SJSA1 (cell line): ENCODE data around the gene FXYD4. TPM values are rescaled to one million over a fixed set of nuclear protein-coding genes. Genes with fewer than 3 reads are reported as not detected.
"Not testable (repeated sequence)": the region's sequence is repeated elsewhere in the genome, so short reads cannot be mapped to it uniquely, and the experiment has no call there.

Experiments used
- DNase-seq, 2 experiments: peaks; one replicate each; pipeline ENCODE4 v3.0.0-alpha.2; 2015 to 2020; ENCODE audit warnings: low spot score in 2 of 2, low read depth in 1 of 2
- H3K27ac ChIP-seq: fragments of 250-450 bp; sonication (Bioruptor Pico); 2 replicates; pipeline ENCODE4 v1.5.1; 2020; ENCODE audit warnings: mild to moderate bottlenecking, moderate library complexity
- H3K27me3 ChIP-seq: fragments of 250-450 bp; sonication (Bioruptor Pico); replicated peaks from 2 replicates; pipeline ENCODE4 v1.5.1; 2020; ENCODE audit warnings: mild to moderate bottlenecking, moderate library complexity
- H3K36me3 ChIP-seq: fragments of 250-450 bp; sonication (Bioruptor Pico); 2 replicates; pipeline ENCODE4 v1.5.1; 2020; ENCODE audit warnings: mild to moderate bottlenecking
- H3K4me1 ChIP-seq: fragments of 250-450 bp; sonication (Bioruptor Pico); replicated peaks from 2 replicates; pipeline ENCODE4 v1.6.1; 2021; ENCODE audit warnings: mild to moderate bottlenecking
- H3K4me3 ChIP-seq: fragments of 250-450 bp; sonication (Bioruptor Pico); 2 replicates; pipeline ENCODE4 v1.5.1; 2020; ENCODE audit warnings: mild to moderate bottlenecking
- H3K9me3 ChIP-seq: fragments of 250-450 bp; sonication (Bioruptor Pico); replicated peaks from 2 replicates; pipeline ENCODE4 v1.5.1; 2020; ENCODE audit warnings: mild to moderate bottlenecking
- total RNA-seq: library from RNA; depleted of rRNA; stranded (reverse); fragments of >200 nt; shearing (Covaris generic); gene quantifications from 2 replicates; pipeline ENCODE4 v1.2.3, GENCODE V29; 2014; rRNA removed

Gene FXYD4
- total RNA-seq, result not detected in 2 replicates

GRCh38 chr10:43371418-43371817 lies at the start of gene FXYD4:
Gene FXYD4, plus strand, starts transcription at chr10:43371636. Its CDS starts 2,111 bp downstream, at chr10:43373747.
- Histone ChIP-seq H3K27ac (no peak within 1 kb of the TSS), H3K4me3 (no peak within 1 kb of the TSS), H3K36me3 (no peaks in the 10 kb centered on the region), H3K27me3 (no peaks in the 10 kb centered on the region), H3K9me3 (no peaks in the 10 kb centered on the region), H3K4me1 (no peaks in the 10 kb centered on the region)
- DNase-seq, result no peak

DNA sequence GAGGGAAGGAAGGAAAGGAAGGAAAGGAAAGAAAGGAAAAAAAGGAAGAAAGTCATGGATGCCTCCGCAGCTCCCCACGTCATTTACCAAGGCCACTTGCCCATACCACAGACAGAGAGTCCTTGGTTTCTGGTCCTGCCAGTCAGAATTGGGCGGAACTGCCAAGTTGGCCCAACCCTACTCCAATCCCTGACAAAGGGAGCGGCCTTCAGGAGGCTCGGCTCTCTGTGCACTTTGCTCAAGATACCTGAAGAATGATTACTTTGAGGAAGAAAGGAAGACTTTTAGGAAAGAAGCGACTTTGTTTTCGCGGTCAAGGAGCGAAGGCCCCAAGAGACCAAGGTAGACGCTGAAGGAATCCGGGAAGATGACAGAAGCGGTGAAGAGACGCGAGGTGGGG lies 49.1 kb upstream of the FXYD4 start:
- H3K27ac ChIP-seq, result no peak overlapping the region
- no peaks in the 10 kb centered on the region for H3K36me3 ChIP-seq
- H3K4me3 ChIP-seq, result no peak overlapping the region
- no peaks in the 10 kb centered on the region for H3K4me1 ChIP-seq
- no peaks in the 10 kb centered on the region for H3K9me3 ChIP-seq
- peaks cover 6% of the 10 kb centered on the region; the same call in 1 of the 2 replicates for H3K27me3 ChIP-seq
- no peak for DNase-seq

DNA sequence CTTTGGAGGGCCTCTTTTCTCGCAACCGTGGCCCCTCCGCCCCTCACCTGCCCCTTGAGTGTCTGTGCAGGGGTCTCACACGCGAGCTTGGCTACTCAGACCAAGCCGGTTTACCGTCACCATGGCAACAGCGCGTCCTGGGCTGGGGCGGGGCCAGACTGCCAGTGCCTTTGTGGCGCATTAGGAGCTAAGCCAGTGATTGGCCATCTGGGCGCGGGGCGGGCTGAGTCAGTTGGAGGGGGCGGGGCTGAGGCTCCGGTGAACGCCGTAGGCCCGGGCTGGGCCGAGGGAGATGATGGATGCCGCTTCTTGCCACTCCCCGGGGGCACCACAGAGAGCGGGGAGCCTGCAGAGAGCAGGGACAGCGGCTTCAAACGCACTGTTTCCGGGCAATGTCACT lies 48.7 kb upstream of the FXYD4 start:
- Histone ChIP-seq H3K4me1 (no peaks in the 10 kb centered on the region), H3K27ac (no peak overlapping the region), H3K4me3 (no peak overlapping the region), H3K36me3 (no peaks in the 10 kb centered on the region), H3K27me3 (peaks cover 6% of the 10 kb centered on the region; the same call in 1 of the 2 replicates), H3K9me3 (no peaks in the 10 kb centered on the region)
- DNase-seq, result no peak

GRCh38 chr10:43323245-43323644 lies 48.2 kb upstream of the FXYD4 start:
- Histone ChIP-seq H3K4me3 (no peak overlapping the region), H3K9me3 (no peaks in the 10 kb centered on the region), H3K27ac (no peak overlapping the region), H3K36me3 (no peaks in the 10 kb centered on the region), H3K27me3 (peaks cover 11% of the 10 kb centered on the region; the same call in 1 of the 2 replicates), H3K4me1 (no peaks in the 10 kb centered on the region)
- DNase-seq, result no peak

GRCh38 chr10:43324876-43325275 lies 46.6 kb upstream of the FXYD4 start:
- no peak overlapping the region for H3K27ac ChIP-seq
- no peaks in the 10 kb centered on the region for H3K9me3 ChIP-seq
- H3K4me1 ChIP-seq, result no peaks in the 10 kb centered on the region
- H3K36me3 ChIP-seq, result no peaks in the 10 kb centered on the region
- H3K27me3 ChIP-seq, result peaks cover 15% of the 10 kb centered on the region; the same call in 1 of the 2 replicates
- no peak overlapping the region for H3K4me3 ChIP-seq
- no peak for DNase-seq

GRCh38 chr10:43327171-43327570 lies 44.3 kb upstream of the FXYD4 start:
- Histone ChIP-seq H3K4me1 (no peaks in the 10 kb centered on the region), H3K27ac (no peak overlapping the region)

GRCh38 chr10:43327986-43328385 lies 43.5 kb upstream of the FXYD4 start:
- no peaks in the 10 kb centered on the region for H3K36me3 ChIP-seq
- peaks cover 15% of the 10 kb centered on the region; the same call in 1 of the 2 replicates for H3K27me3 ChIP-seq
- no peak overlapping the region for H3K4me3 ChIP-seq
- DNase-seq, result no peak
- H3K27ac ChIP-seq, result no peak overlapping the region
- no peaks in the 10 kb centered on the region for H3K9me3 ChIP-seq
- H3K4me1 ChIP-seq, result no peaks in the 10 kb centered on the region

More at GRCh38 chr10:43327171-43327570, 44.3 kb upstream of the FXYD4 start:
- Histone ChIP-seq H3K36me3 (no peaks in the 10 kb centered on the region), H3K4me3 (no peak overlapping the region), H3K27me3 (peaks cover 15% of the 10 kb centered on the region; the same call in 1 of the 2 replicates), H3K9me3 (no peaks in the 10 kb centered on the region)
- DNase-seq, result no peak

- H3K4me3 ChIP-seq, DNase-seq, H3K4me1 ChIP-seq, H3K27ac ChIP-seq, H3K9me3 ChIP-seq, H3K36me3 ChIP-seq: not testable (repeated sequence)
- H3K27me3 ChIP-seq, result peaks cover 15% of the 10 kb centered on the region; the same call in 1 of the 2 replicates
Measured at GRCh38 chr10:43328810-43329209, 42.6 kb upstream of the FXYD4 start.

- H3K36me3 ChIP-seq, H3K9me3 ChIP-seq, H3K27ac ChIP-seq, H3K4me3 ChIP-seq, DNase-seq, H3K4me1 ChIP-seq: not testable (repeated sequence)
- peaks cover 15% of the 10 kb centered on the region; the same call in 1 of the 2 replicates for H3K27me3 ChIP-seq
Measured at GRCh38 chr10:43329246-43329885, 42.1 kb upstream of the FXYD4 start.

DNA sequence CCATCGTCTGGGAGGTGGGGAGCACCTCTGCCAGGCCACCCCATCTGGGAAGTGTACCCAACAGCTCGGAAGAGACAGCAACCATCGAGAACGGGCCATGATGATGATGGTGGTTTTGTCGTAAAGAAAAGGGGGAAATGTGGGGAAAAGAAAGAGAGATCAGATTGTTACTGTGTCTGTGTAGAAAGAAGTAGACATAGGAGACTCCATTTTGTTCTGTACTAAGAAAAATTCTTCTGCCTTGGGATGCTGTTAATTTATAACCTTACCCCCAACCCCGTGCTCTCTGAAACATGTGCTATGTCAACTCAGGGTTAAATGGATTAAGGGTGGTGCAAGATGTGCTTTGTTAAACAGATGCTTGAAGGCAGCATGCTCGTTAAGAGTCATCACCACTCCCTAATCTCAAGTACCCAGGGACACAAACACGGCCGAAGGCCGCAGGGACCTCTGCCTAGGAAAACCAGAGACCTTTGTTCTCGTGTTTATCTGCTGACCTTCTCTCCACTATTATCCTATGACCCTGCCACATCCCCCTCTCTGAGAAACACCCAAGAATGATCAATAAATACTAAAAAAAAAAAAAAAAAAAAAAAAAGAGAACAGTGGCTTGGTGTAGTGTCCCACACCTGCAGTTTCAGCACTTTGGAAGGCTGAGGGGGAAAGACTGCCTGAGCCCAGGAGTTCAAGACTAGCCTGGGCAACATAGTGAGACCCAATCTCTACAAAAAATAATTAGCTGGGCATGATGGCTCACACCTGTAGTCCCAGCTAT lies 41.2 kb upstream of the FXYD4 start:
- H3K4me1 ChIP-seq, DNase-seq, H3K9me3 ChIP-seq, H3K4me3 ChIP-seq, H3K27ac ChIP-seq, H3K36me3 ChIP-seq: not testable (repeated sequence)
- H3K27me3 ChIP-seq, result peaks cover 15% of the 10 kb centered on the region; the same call in 1 of the 2 replicates

DNA sequence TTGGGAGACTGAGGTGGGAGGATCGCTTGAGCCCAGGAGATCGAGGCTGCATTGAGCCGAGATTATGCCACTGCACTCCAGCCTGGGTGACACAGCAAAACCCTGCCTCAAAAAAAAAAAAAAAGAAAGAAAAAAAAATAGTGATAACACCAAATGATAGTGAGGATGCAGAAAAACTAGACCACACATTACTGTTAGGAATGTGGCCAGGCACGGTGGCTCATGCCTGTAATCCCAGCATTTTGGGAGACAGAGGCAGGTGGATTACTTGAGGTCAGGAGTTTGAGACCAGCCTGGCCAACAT lies 40.7 kb upstream of the FXYD4 start:
- DNase-seq, H3K27ac ChIP-seq, H3K4me3 ChIP-seq, H3K4me1 ChIP-seq, H3K9me3 ChIP-seq, H3K36me3 ChIP-seq: not testable (repeated sequence)
- peaks cover 15% of the 10 kb centered on the region; the same call in 1 of the 2 replicates for H3K27me3 ChIP-seq

GRCh38 chr10:43333653-43334052 lies 37.8 kb upstream of the FXYD4 start:
- Histone ChIP-seq H3K4me1 (no peaks in the 10 kb centered on the region), H3K27ac (no peak overlapping the region), H3K27me3 (peaks cover 6% of the 10 kb centered on the region; the same call in 1 of the 2 replicates), H3K4me3 (no peak overlapping the region), H3K36me3 (no peaks in the 10 kb centered on the region), H3K9me3 (no peaks in the 10 kb centered on the region)
- no peak for DNase-seq

DNA sequence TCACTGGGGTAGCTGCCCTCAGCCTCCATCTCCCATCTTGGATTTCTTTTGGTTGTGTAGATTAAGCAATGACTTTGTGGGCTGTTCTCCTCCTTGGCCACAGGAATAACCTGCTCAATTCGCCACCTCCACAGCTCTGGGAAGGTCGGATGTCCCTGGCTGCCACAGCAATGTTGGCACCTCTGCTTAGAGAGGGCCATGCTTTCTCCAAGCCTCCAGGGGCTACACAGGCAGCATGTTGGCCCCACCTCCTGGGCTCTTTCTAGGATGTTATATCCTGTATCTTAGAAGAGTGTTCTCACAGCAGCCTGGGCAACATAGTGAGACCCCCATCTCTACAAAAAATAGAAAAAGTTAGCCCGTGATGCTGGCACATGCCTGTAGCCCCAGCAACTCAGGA lies 35.4 kb upstream of the FXYD4 start:
- no peak for DNase-seq
- H3K4me3 ChIP-seq, result no peak overlapping the region
- H3K27ac ChIP-seq, result no peak overlapping the region
- H3K9me3 ChIP-seq, result no peaks in the 10 kb centered on the region
- peaks cover 10% of the 10 kb centered on the region; the same call in 1 of the 2 replicates for H3K27me3 ChIP-seq
- H3K4me1 ChIP-seq, result no peaks in the 10 kb centered on the region
- no peaks in the 10 kb centered on the region for H3K36me3 ChIP-seq

DNA sequence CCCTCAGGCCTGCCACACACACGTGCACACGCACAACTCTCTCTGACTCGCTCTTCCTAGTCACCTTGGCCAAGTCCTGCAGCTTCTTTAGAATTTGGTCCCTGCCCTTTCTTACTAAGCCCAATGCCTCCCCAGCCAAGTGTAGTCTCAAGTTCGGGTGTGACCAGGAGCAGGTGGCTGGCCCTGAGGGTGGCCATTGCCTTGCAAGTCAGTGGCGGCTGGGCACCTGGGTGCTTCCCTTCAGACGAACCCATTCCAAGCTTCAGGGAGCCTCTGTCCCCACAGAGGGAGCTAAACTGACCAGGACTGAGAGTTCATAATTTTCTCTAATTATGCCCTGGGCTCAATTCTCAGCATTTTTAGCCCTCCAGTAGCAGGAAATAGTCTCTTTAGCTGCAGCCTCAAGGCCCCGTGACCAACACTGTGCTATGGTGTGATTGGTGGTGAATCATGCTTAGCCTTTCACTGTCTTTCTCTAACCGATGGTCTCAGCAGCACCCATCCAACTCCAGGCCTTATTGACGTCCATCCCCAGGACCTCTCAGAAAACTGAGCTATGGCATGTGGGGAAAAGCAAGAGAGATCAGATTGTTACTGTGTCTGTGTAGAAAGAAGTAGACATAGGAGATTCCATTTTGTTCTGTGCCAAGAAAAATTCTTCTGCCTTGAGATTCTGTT lies 34.7 kb upstream of the FXYD4 start:
- Histone ChIP-seq H3K9me3 (no peaks in the 10 kb centered on the region), H3K27me3 (peaks cover 10% of the 10 kb centered on the region; the same call in 1 of the 2 replicates), H3K36me3 (no peaks in the 10 kb centered on the region), H3K27ac (no peak overlapping the region), H3K4me3 (no peak overlapping the region), H3K4me1 (no peaks in the 10 kb centered on the region)
- DNase-seq, result no peak
